Upper lobe of right lung (tissue), 1 donor: ENCODE measurements around the gene GDPD5. TPM values are rescaled to one million over a fixed set of nuclear protein-coding genes. Genes with fewer than 3 reads are reported as not detected.

Source experiments
- ATAC-seq: fragments of 200-7000 bp; cut with Tn5 transposase; one replicate; pipeline ENCODE4 v1.9.1; 2020; ENCODE audit warnings: mild to moderate bottlenecking, moderate library complexity
- DNase-seq: peaks from one replicate; pipeline ENCODE4 v3.0.0-alpha.2; 2020
- H3K27ac ChIP-seq: fragments of 200-600 bp; one replicate; pipeline ENCODE4 v1.8.0; 2022
- H3K27me3 ChIP-seq: fragments of 200-600 bp; one replicate; pipeline ENCODE4 v1.8.0; 2022; ENCODE audit warnings: mild to moderate bottlenecking
- H3K36me3 ChIP-seq: fragments of 200-600 bp; one replicate; pipeline ENCODE4 v1.8.0; 2022
- H3K4me1 ChIP-seq: fragments of 200-600 bp; one replicate; pipeline ENCODE4 v1.8.0; 2022
- H3K4me3 ChIP-seq: fragments of 200-600 bp; one replicate; pipeline ENCODE4 v1.8.0; 2022; ENCODE audit warnings: mild to moderate bottlenecking
- H3K9me3 ChIP-seq: fragments of 200-600 bp; one replicate; pipeline ENCODE4 v1.8.0; 2022
- CTCF ChIP-seq: fragments of 200-600 bp; IDR thresholded peaks from one replicate; pipeline ENCODE4 v1.8.0; 2022; ENCODE audit warnings: antibody characterized with exemption
- intact Hi-C: fragments of 100-400 bp; cut with DNase I; formaldehyde crosslinking; loops from one replicate; pipeline ENCODE4 v1.11.0; 2022
- total RNA-seq: library from RNA; stranded (reverse); fragmentation: NEBNext Ultra II Directional; extraction: Animal tissue kit (Norgen Biotek cat#: 25700); gene quantifications from one replicate; pipeline ENCODE4 v1.2.1, GENCODE V29; 2021
- donor health status: DM: no; HTN: yes; CAD: no; lungs with severe emphysema.

The GDPD5 gene
- total RNA-seq, 1 donor from 2014 or later, result 19.3 TPM

GRCh38 chr11:75568616-75569219 is 43.0 kb upstream of the GDPD5 start:
- no peaks in the 10 kb centered on the region for H3K9me3 ChIP-seq
- H3K36me3 ChIP-seq, result peaks cover 89% of the 10 kb centered on the region
- ATAC-seq (no peak), DNase-seq (no peak)
- intact Hi-C loops, result no loop called here
- H3K4me1 ChIP-seq, result peaks cover 51% of the 10 kb centered on the region
- H3K27me3 ChIP-seq, result no peaks in the 10 kb centered on the region
- no peak for TF ChIP-seq CTCF
- H3K4me3 ChIP-seq, result no peak overlapping the region
- H3K27ac ChIP-seq, result no peak overlapping the region

GRCh38 chr11:75567971-75568370 is 42.2 kb upstream of the GDPD5 start:
- H3K9me3 ChIP-seq, result no peaks in the 10 kb centered on the region
- intact Hi-C loops, result no loop called here
- ATAC-seq, result no peak
- peaks cover 55% of the 10 kb centered on the region for H3K4me1 ChIP-seq
- peaks cover 83% of the 10 kb centered on the region for H3K36me3 ChIP-seq
- TF ChIP-seq CTCF, result no peak
- no peak overlapping the region for H3K27ac ChIP-seq
- H3K4me3 ChIP-seq, result no peak overlapping the region
- DNase-seq, result no peak
- no peaks in the 10 kb centered on the region for H3K27me3 ChIP-seq

- no peak for DNase-seq
These were observed 41.1 kb upstream of the GDPD5 start for GRCh38 chr11:75566763-75567279.

GRCh38 chr11:75565916-75566762 is 40.4 kb upstream of the GDPD5 start:
- H3K4me1 ChIP-seq, result peaks cover 61% of the 10 kb centered on the region

More at GRCh38 chr11:75566763-75567279, 41.1 kb upstream of the GDPD5 start:
- Histone ChIP-seq H3K9me3 (no peaks in the 10 kb centered on the region), H3K36me3 (peaks cover 71% of the 10 kb centered on the region), H3K4me3 (no peak overlapping the region), H3K4me1 (peaks cover 55% of the 10 kb centered on the region), H3K27me3 (no peaks in the 10 kb centered on the region), H3K27ac (no peak overlapping the region)
- ATAC-seq, result no peak
- intact Hi-C loops, result no loop called here
- no peak for TF ChIP-seq CTCF

More at GRCh38 chr11:75565916-75566762, 40.4 kb upstream of the GDPD5 start:
- H3K9me3 ChIP-seq, result no peaks in the 10 kb centered on the region
- ATAC-seq (no peak), DNase-seq (no peak)
- no peak for TF ChIP-seq CTCF
- H3K27ac ChIP-seq, result peak overlapping the region; percentile 13
- H3K27me3 ChIP-seq, result no peaks in the 10 kb centered on the region
- H3K4me3 ChIP-seq, result peak overlapping the region; percentile 99
- intact Hi-C loops, result no loop called here
- peaks cover 65% of the 10 kb centered on the region for H3K36me3 ChIP-seq
